Measurements from ENCODE around the gene PVALB.

PVALB gene

GRCh38 chr22:36772451-36772850, 44.4 kb downstream of the PVALB start:
- DNase-seq (ENCODE audit: low read depth): no peak

- no peak for DNase-seq (ENCODE audit: low read depth)
Observed at GRCh38 chr22:36771356-36772063, 45.3 kb downstream of the PVALB start.

GRCh38 chr22:36770513-36771231, 46.2 kb downstream of the PVALB start:
- DNase-seq (ENCODE audit: low read depth): no peak

GRCh38 chr22:36769541-36770512, 47.0 kb downstream of the PVALB start:
- no peak for DNase-seq (ENCODE audit: low read depth)

- no peak for DNase-seq (ENCODE audit: low read depth)
Observed at GRCh38 chr22:36768616-36769015, 48.2 kb downstream of the PVALB start.

- DNase-seq (ENCODE audit: low read depth): no peak
Observed at GRCh38 chr22:36768141-36768540, 48.7 kb downstream of the PVALB start.

- DNase-seq (ENCODE audit: low read depth): no peak
Observed at GRCh38 chr22:36767035-36767775, 49.6 kb downstream of the PVALB start.

GRCh38 chr22:36765943-36766450, 50.8 kb downstream of the PVALB start:
- DNase-seq (ENCODE audit: low read depth): no peak

- no peak for DNase-seq (ENCODE audit: low read depth)
Observed at GRCh38 chr22:36765131-36765942, 51.5 kb downstream of the PVALB start.

GRCh38 chr22:36764641-36765040, 52.2 kb downstream of the PVALB start:
- no peak for DNase-seq (ENCODE audit: low read depth)

GRCh38 chr22:36764060-36764459, 52.8 kb downstream of the PVALB start:
- DNase-seq (ENCODE audit: low read depth): no peak

GRCh38 chr22:36763576-36763975, 53.3 kb downstream of the PVALB start:
- no peak for DNase-seq (ENCODE audit: low read depth)

GRCh38 chr22:36762687-36763260, 54.1 kb downstream of the PVALB start:
- no peak for DNase-seq (ENCODE audit: low read depth)

GRCh38 chr22:36761553-36762240, 55.1 kb downstream of the PVALB start:
- DNase-seq (ENCODE audit: low read depth): no peak

- DNase-seq (ENCODE audit: low read depth): no peak
Observed at GRCh38 chr22:36760786-36761185, 56.0 kb downstream of the PVALB start.

- no peak for DNase-seq (ENCODE audit: low read depth)
Observed at GRCh38 chr22:36759481-36760159, 57.2 kb downstream of the PVALB start.

- no peak for DNase-seq (ENCODE audit: low read depth)
Observed at GRCh38 chr22:36758792-36759271, 58.0 kb downstream of the PVALB start.

GRCh38 chr22:36757668-36758211, 59.1 kb downstream of the PVALB start:
- no peak for DNase-seq (ENCODE audit: low read depth)

Measured in HS-27A (cell line).